ENCODE data around the gene GRIP1.

DNA sequence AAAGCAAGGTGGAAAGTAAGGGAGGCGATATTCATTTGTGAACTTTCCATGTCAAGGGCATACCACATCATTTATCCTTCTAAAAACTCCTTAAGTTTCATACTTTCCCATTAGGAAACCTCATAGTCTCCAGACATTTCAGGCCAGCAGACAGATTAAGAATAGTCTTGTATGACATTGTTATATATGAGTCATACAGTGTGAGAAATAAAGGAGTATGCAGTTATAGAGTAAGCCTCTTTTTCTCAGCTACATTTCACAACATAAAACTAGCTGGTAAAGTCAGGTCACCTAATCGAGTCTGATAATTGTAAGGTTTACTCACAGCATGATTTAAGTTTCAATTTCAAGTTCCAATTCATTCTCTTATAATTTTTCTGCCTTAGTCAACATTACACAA, 164.3 kb downstream of the GRIP1 start:
- TF ChIP-seq, protein P1, sequence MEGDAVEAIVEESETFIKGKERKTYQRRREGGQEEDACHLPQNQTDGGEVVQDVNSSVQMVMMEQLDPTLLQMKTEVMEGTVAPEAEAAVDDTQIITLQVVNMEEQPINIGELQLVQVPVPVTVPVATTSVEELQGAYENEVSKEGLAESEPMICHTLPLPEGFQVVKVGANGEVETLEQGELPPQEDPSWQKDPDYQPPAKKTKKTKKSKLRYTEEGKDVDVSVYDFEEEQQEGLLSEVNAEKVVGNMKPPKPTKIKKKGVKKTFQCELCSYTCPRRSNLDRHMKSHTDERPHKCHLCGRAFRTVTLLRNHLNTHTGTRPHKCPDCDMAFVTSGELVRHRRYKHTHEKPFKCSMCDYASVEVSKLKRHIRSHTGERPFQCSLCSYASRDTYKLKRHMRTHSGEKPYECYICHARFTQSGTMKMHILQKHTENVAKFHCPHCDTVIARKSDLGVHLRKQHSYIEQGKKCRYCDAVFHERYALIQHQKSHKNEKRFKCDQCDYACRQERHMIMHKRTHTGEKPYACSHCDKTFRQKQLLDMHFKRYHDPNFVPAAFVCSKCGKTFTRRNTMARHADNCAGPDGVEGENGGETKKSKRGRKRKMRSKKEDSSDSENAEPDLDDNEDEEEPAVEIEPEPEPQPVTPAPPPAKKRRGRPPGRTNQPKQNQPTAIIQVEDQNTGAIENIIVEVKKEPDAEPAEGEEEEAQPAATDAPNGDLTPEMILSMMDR (conservative IDR thresholded peaks at IDR 0.05 in 1 of 2, IDR thresholded peaks at IDR 0.05 in 1 of 2; ENCODE audit: low read depth in 1 of 2, low read length in 2 of 2), result no peak
- TF ChIP-seq EZH2 (IDR thresholded peaks at IDR 0.05; ENCODE audit: low read length, missing control alignments), result no peak
